GM12878 (cell line): ENCODE data around the gene SNCG.
"Not testable (repeated sequence)": the region's sequence is repeated elsewhere in the genome, so short reads cannot be mapped to it uniquely, and the experiment has no call there.

Source experiments
- EP300 ChIP-seq, 2 experiments: fragments of 150-350 bp in 1 of 2; IDR thresholded peaks; 2 replicates each; pipeline ENCODE4 v1.6.1; 2011 to 2012; ENCODE audit warnings: low read depth in 2 of 2, low read length in 2 of 2, borderline replicate concordance in 1 of 2, improper control_type of control experiment in 1 of 2, inconsistent platforms in 1 of 2; ENCODE audit not compliant: control insufficient read depth in 1 of 2
- HDAC2 ChIP-seq: fragments of 200-600 bp; sonication (generic); IDR thresholded peaks from 2 replicates; pipeline ENCODE4 v1.6.1; 2017
- KLF5 ChIP-seq: fragments of 450-650 bp; IDR thresholded peaks from 2 replicates; pipeline ENCODE4 v1.6.1; 2014; ENCODE audit warnings: mild to moderate bottlenecking; ENCODE audit not compliant: partially characterized antibody
- MXI1 ChIP-seq: fragments of 150-350 bp; IDR thresholded peaks from 2 replicates; pipeline ENCODE4 v1.6.1; 2011; ENCODE audit warnings: low read depth, mild to moderate bottlenecking, inconsistent platforms, low read length, improper control_type of control experiment
- NFYB ChIP-seq: IDR thresholded peaks from 2 replicates; pipeline ENCODE4 v1.6.1; 2011; ENCODE audit warnings: low read depth, mild to moderate bottlenecking, low read length, improper control_type of control experiment, moderate library complexity; ENCODE audit not compliant: insufficient read depth
- POLR2A ChIP-seq: IDR thresholded peaks from 2 replicates; pipeline ENCODE4 v1.6.1; 2011; ENCODE audit warnings: low read depth, mild to moderate bottlenecking, low read length
- TF ChIP-seq, protein P1 (sequence below): fragments of 450-650 bp; IDR thresholded peaks from 2 replicates; pipeline ENCODE4 v1.6.1; 2016; ENCODE audit warnings: mild to moderate bottlenecking
- TF ChIP-seq, protein P2 (sequence below): IDR thresholded peaks from 2 replicates; pipeline ENCODE4 v1.6.1; 2012; ENCODE audit warnings: low read depth, low read length, improper control_type of control experiment

DNA sequence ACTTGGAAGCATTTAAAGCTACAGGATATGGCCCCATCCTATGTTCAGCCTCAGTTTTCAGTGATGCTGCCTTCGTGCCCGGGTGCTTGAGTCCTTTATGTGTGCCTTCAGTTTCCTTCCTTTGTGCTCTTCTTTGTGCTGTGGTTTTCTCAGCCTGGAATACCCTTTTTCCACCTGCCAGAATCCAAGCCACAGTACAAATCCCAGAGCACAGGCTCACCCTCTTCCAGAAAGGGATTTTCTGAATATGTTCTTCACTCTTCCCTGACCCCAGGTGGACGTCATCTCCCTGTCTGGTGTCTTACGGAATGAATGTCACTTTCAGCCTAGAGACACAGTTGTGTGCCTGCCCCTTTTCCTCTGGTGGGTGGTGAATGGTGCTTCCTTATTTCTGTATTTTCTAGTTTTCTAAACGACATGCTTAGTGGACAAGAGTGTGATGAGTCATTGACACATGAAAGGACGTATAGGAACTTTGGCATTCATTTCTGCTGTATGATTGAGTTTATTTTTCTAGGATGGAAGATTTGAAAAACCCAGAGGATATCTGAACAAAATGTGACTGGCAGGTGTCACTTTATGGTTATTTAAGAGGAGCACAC is 41.5 kb downstream of the SNCG start:
- not testable (repeated sequence) for TF ChIP-seq NFYB; EP300 (IDR thresholded peaks at IDR 0.05; ENCODE audit: borderline replicate concordance in 1 of 2, control insufficient read depth in 1 of 2, low read depth in 2 of 2, low read length in 2 of 2); MXI1; POLR2A; KLF5; HDAC2
- TF ChIP-seq, protein P1, sequence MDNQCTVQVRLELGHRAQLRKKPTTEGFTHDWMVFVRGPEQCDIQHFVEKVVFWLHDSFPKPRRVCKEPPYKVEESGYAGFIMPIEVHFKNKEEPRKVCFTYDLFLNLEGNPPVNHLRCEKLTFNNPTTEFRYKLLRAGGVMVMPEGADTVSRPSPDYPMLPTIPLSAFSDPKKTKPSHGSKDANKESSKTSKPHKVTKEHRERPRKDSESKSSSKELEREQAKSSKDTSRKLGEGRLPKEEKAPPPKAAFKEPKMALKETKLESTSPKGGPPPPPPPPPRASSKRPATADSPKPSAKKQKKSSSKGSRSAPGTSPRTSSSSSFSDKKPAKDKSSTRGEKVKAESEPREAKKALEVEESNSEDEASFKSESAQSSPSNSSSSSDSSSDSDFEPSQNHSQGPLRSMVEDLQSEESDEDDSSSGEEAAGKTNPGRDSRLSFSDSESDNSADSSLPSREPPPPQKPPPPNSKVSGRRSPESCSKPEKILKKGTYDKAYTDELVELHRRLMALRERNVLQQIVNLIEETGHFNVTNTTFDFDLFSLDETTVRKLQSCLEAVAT = not testable (repeated sequence)
- TF ChIP-seq, protein P2, sequence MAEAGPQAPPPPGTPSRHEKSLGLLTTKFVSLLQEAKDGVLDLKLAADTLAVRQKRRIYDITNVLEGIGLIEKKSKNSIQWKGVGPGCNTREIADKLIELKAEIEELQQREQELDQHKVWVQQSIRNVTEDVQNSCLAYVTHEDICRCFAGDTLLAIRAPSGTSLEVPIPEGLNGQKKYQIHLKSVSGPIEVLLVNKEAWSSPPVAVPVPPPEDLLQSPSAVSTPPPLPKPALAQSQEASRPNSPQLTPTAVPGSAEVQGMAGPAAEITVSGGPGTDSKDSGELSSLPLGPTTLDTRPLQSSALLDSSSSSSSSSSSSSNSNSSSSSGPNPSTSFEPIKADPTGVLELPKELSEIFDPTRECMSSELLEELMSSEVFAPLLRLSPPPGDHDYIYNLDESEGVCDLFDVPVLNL = not testable (repeated sequence)
